HG03095 (cell line): Measurements from ENCODE around the gene PRR30.
"Not testable (repeated sequence)": the region's sequence is repeated elsewhere in the genome, so short reads cannot be mapped to it uniquely, and the experiment has no call there.

Source experiments
- ATAC-seq: cut with Tn5 transposase; IDR thresholded peaks from one replicate; pipeline ENCODE4 v1.9.1; 2021; ENCODE audit warnings: moderate library complexity; ENCODE audit not compliant: unreplicated experiment

Gene PRR30

GRCh38 chr2:27139310-27139709, at the start of gene PRR30:
PRR30 (minus strand) TSS chr2:27139410; CDS start chr2:27138329, 1,081 bp downstream.
- ATAC-seq = no peak

- no peak for ATAC-seq
Observed at GRCh38 chr2:27186613-27187345, 47.6 kb upstream of the PRR30 start.

GRCh38 chr2:27185331-27186026, 46.3 kb upstream of the PRR30 start:
- no peak for ATAC-seq

GRCh38 chr2:27184115-27184514, 44.9 kb upstream of the PRR30 start:
- ATAC-seq = no peak

- ATAC-seq = no peak
Observed at GRCh38 chr2:27182346-27182745, 43.1 kb upstream of the PRR30 start.

GRCh38 chr2:27179344-27180000, 40.3 kb upstream of the PRR30 start:
- ATAC-seq = no peak

GRCh38 chr2:27178469-27178868, 39.3 kb upstream of the PRR30 start:
- no peak for ATAC-seq

GRCh38 chr2:27177441-27178351, 38.5 kb upstream of the PRR30 start:
- ATAC-seq = no peak

GRCh38 chr2:27175781-27176180, 36.6 kb upstream of the PRR30 start:
- not testable (repeated sequence) for ATAC-seq

- no peak for ATAC-seq
Observed at GRCh38 chr2:27175330-27175729, 36.1 kb upstream of the PRR30 start.

GRCh38 chr2:27174638-27175037, 35.4 kb upstream of the PRR30 start:
- ATAC-seq = no peak

GRCh38 chr2:27171351-27171848, 32.2 kb upstream of the PRR30 start:
- no peak for ATAC-seq

- no peak for ATAC-seq
Observed at GRCh38 chr2:27170581-27171337, 31.5 kb upstream of the PRR30 start.

GRCh38 chr2:27164960-27165763, 26.0 kb upstream of the PRR30 start:
- ATAC-seq = no peak

- ATAC-seq = no peak
Observed at GRCh38 chr2:27162151-27163121, 23.2 kb upstream of the PRR30 start.

GRCh38 chr2:27160191-27160590, 21.0 kb upstream of the PRR30 start:
- no peak for ATAC-seq

- ATAC-seq = no peak
Observed at GRCh38 chr2:27159271-27159670, 20.1 kb upstream of the PRR30 start.

- ATAC-seq = no peak
Observed at GRCh38 chr2:27158468-27158867, 19.3 kb upstream of the PRR30 start.
